Right cardiac atrium (tissue), 5 donors: ENCODE measurements around the gene DICER1. TPM values are rescaled to one million over a fixed set of nuclear protein-coding genes. Genes with fewer than 3 reads are reported as not detected.
A peak's percentile ranks its signal among the peaks of the same experiment; 100 is the strongest.
"Not testable (repeated sequence)": the region's sequence is repeated elsewhere in the genome, so short reads cannot be mapped to it uniquely, and the experiment has no call there.

Experiments
- ATAC-seq, 2 donors: fragments of 200-7000 bp; cut with Tn5 transposase; one replicate each; pipeline versions ENCODE4 v1.8.0 to v1.9.1; 2020; ENCODE audit warnings: moderate library complexity in 2 of 2, mild to moderate bottlenecking in 1 of 2
- DNase-seq, 3 donors: peaks; one replicate each; pipeline ENCODE4 v3.0.0-alpha.2; 2020
- H3K27ac ChIP-seq: one replicate; pipeline ENCODE4 v1.5.1; 2013; ENCODE audit warnings: mild to moderate bottlenecking, low read length, control low read depth, moderate library complexity
- H3K27me3 ChIP-seq: one replicate; pipeline ENCODE4 v1.6.1; 2013; ENCODE audit not compliant: control insufficient read depth, insufficient read depth
- H3K4me1 ChIP-seq: one replicate; pipeline ENCODE4 v1.6.1; 2013; ENCODE audit warnings: low read length; ENCODE audit not compliant: control insufficient read depth, insufficient read depth
- H3K4me3 ChIP-seq: one replicate; pipeline ENCODE4 v1.5.1; 2013; ENCODE audit warnings: low read length, control low read depth
- H3K9me3 ChIP-seq: one replicate; pipeline ENCODE4 v1.6.1; 2013; ENCODE audit warnings: low read length; ENCODE audit not compliant: control insufficient read depth
- WGBS: extraction: QIAGEN DNeasy Blood & Tissue Kit; methylation state at CpG from one replicate; pipeline ENCODE4 v1.1.7; 2013; 5-methylcytosine and 5-hydroxymethylcytosine counted together
- intact Hi-C, 4 donors: fragments of 100-400 bp; cut with DNase I; formaldehyde crosslinking; loops; one replicate each; pipeline versions ENCODE4 v1.11.0 to v1.14.0; 2022 to 2023
- polyA plus RNA-seq: library from polyadenylated mRNA; stranded (reverse); fragments of 200-250 nt; gene quantifications from one replicate; pipeline ENCODE4 v1.2.3, GENCODE V29; 2013
- total RNA-seq, 4 donors: library from RNA; stranded (reverse); fragmentation: NEBNext Ultra II Directional; extraction: Animal tissue kit (Norgen Biotek cat#: 25700); gene quantifications; one replicate each; pipeline ENCODE4 v1.2.1, GENCODE V29; 2021
- donor health status: healthy with polysubstance abuse.
- donor health status: DM: no; HTN: yes; CAD: no.
- donor health status: DM: no; HTN: no; CAD: no.
- donor health status: DM: no; HTN: yes; CAD: no; lungs with severe emphysema.
- donor health status: DM: yes; HTN: yes; CAD: no.

Gene DICER1
- total and polyA plus RNA-seq, 5 donors = 6.8 to 30.4 (median 24.5) TPM

- Histone ChIP-seq H3K27ac (peak overlapping the region; percentile 85), H3K9me3 (no peaks in the 10 kb centered on the region), H3K27me3 (no peaks in the 10 kb centered on the region), H3K4me3 (no peak overlapping the region), H3K4me1 (peaks cover 13% of the 10 kb centered on the region)
- ATAC-seq = peak; percentile 66 to 79
- WGBS = 39% methylated on average over 2 of the region's 2 CpGs
- intact Hi-C loops = no loop called here
- peak; percentile 47 to 85 (median 69) for DNase-seq
Measured at GRCh38 chr14:95184413-95184790, 27.1 kb upstream of the DICER1 start.

GRCh38 chr14:95183532-95184412, 26.4 kb upstream of the DICER1 start:
- WGBS = 56% methylated on average over 6 of the region's 6 CpGs
- Histone ChIP-seq H3K27ac (peak overlapping the region; percentile 85), H3K27me3 (no peaks in the 10 kb centered on the region), H3K9me3 (no peaks in the 10 kb centered on the region), H3K4me3 (no peak overlapping the region), H3K4me1 (peaks cover 13% of the 10 kb centered on the region)
- ATAC-seq = peak in 1 of 2 donors; percentile 21
- intact Hi-C loops = no loop called here
- no peak for DNase-seq

GRCh38 chr14:95183082-95183481, 25.8 kb upstream of the DICER1 start:
- Histone ChIP-seq H3K27ac (peak overlapping the region; percentile 72), H3K4me3 (no peak overlapping the region), H3K27me3 (no peaks in the 10 kb centered on the region), H3K4me1 (peaks cover 13% of the 10 kb centered on the region), H3K9me3 (no peaks in the 10 kb centered on the region)
- intact Hi-C loops = no loop called here
- DNase-seq (no peak), ATAC-seq (no peak)
- WGBS = 88% methylated on average over 1 of the region's 1 CpG

- WGBS = 68% methylated on average over 8 of the region's 8 CpGs
- H3K27me3 ChIP-seq = no peaks in the 10 kb centered on the region
- no peak overlapping the region for H3K27ac ChIP-seq
- DNase-seq (no peak), ATAC-seq (no peak)
- H3K4me3 ChIP-seq = no peak overlapping the region
- peaks cover 10% of the 10 kb centered on the region for H3K4me1 ChIP-seq
- intact Hi-C loops = no loop called here
- H3K9me3 ChIP-seq = no peaks in the 10 kb centered on the region
Measured at GRCh38 chr14:95182379-95182778, 25.1 kb upstream of the DICER1 start.

- no peak for DNase-seq
- H3K9me3 ChIP-seq = no peaks in the 10 kb centered on the region
- no peak overlapping the region for H3K27ac ChIP-seq
- no peak overlapping the region for H3K4me3 ChIP-seq
- no peaks in the 10 kb centered on the region for H3K27me3 ChIP-seq
- peaks cover 9% of the 10 kb centered on the region for H3K4me1 ChIP-seq
- WGBS = 82% methylated on average over 8 of the region's 8 CpGs
- no peak for ATAC-seq
- intact Hi-C loops = no loop called here
Measured at GRCh38 chr14:95180966-95181741, 23.8 kb upstream of the DICER1 start.

GRCh38 chr14:95175670-95176069, 18.3 kb upstream of the DICER1 start:
- DNase-seq, ATAC-seq, H3K4me3 ChIP-seq, H3K27ac ChIP-seq, H3K27me3 ChIP-seq, H3K9me3 ChIP-seq, intact Hi-C loops, H3K4me1 ChIP-seq: not testable (repeated sequence)
- 96% methylated on average over 3 of the region's 3 CpGs for WGBS

- Histone ChIP-seq H3K4me1 (peaks cover 3% of the 10 kb centered on the region), H3K27ac (no peak overlapping the region), H3K27me3 (no peaks in the 10 kb centered on the region), H3K4me3 (no peak overlapping the region), H3K9me3 (no peaks in the 10 kb centered on the region)
- DNase-seq = no peak
- intact Hi-C loops = no loop called here
- ATAC-seq = peak in 1 of 2 donors; percentile 40
- 20% methylated on average over 2 of the region's 2 CpGs for WGBS
Measured at GRCh38 chr14:95174184-95174792, 17.0 kb upstream of the DICER1 start.

- ATAC-seq = no peak
- no peak for DNase-seq
- Histone ChIP-seq H3K4me1 (peaks cover 3% of the 10 kb centered on the region), H3K27me3 (no peaks in the 10 kb centered on the region), H3K9me3 (no peaks in the 10 kb centered on the region), H3K4me3 (no peak overlapping the region), H3K27ac (no peak overlapping the region)
- intact Hi-C loops = no loop called here
Measured at GRCh38 chr14:95173518-95173917, 16.2 kb upstream of the DICER1 start.

- H3K4me1 ChIP-seq = no peaks in the 10 kb centered on the region
- intact Hi-C loops = loop anchor here in 1 of 4 donors (10.0 kb wide), 1 partner anchor 268 kb away; no protein-coding TSS in a partner anchor
Measured at GRCh38 chr14:95167177-95167576, 9.8 kb upstream of the DICER1 start.

GRCh38 chr14:95165517-95165916, 8.2 kb upstream of the DICER1 start:
- ATAC-seq (no peak), DNase-seq (no peak)
- WGBS = 98% methylated on average over 3 of the region's 3 CpGs
- H3K9me3 ChIP-seq = no peaks in the 10 kb centered on the region
- no peak overlapping the region for H3K27ac ChIP-seq
- intact Hi-C loops = loop anchor here in 1 of 4 donors (10.0 kb wide), 1 partner anchor 269 kb away; no protein-coding TSS in a partner anchor
- no peaks in the 10 kb centered on the region for H3K4me1 ChIP-seq
- no peaks in the 10 kb centered on the region for H3K27me3 ChIP-seq
- no peak overlapping the region for H3K4me3 ChIP-seq

More at GRCh38 chr14:95167177-95167576, 9.8 kb upstream of the DICER1 start:
- WGBS = 94% methylated on average over 2 of the region's 2 CpGs
- no peak for DNase-seq
- no peaks in the 10 kb centered on the region for H3K9me3 ChIP-seq
- no peak overlapping the region for H3K27ac ChIP-seq
- no peak for ATAC-seq
- no peak overlapping the region for H3K4me3 ChIP-seq
- H3K27me3 ChIP-seq = no peaks in the 10 kb centered on the region

- H3K4me1 ChIP-seq = no peaks in the 10 kb centered on the region
- intact Hi-C loops = loop anchor here in 1 of 4 donors (10.0 kb wide), 1 partner anchor 270 kb away; no protein-coding TSS in a partner anchor
- no peaks in the 10 kb centered on the region for H3K27me3 ChIP-seq
- H3K9me3 ChIP-seq = no peaks in the 10 kb centered on the region
- no peak overlapping the region for H3K27ac ChIP-seq
- no peak overlapping the region for H3K4me3 ChIP-seq
- ATAC-seq = no peak
- DNase-seq = no peak
- 100% methylated on average over 1 of the region's 1 CpG for WGBS
Measured at GRCh38 chr14:95164506-95164905, 7.2 kb upstream of the DICER1 start.
